Keratinocyte (primary cell): ENCODE measurements around the gene IL1RL1. TPM values are rescaled to one million over a fixed set of nuclear protein-coding genes. Genes with fewer than 3 reads are reported as not detected.

Experiments
- DNase-seq: peaks from one replicate; pipeline ENCODE4 v3.0.0-alpha.2; 2011; ENCODE audit warnings: low read depth, missing footprints, low spot score
- FAIRE-seq: peaks from 2 replicates; lab custom pipeline; 2011; peaks lifted over from hg19 to GRCh38; lab: Jason Lieb, UNC
- H2AFZ ChIP-seq: 2 replicates; pipeline ENCODE4 v1.6.0; 2012; ENCODE audit warnings: low read length, control low read depth, inconsistent platforms; ENCODE audit not compliant: control insufficient read depth
- H3K27ac ChIP-seq: 2 replicates; pipeline ENCODE4 v1.5.1; 2011; ENCODE audit warnings: low read length; ENCODE audit not compliant: control insufficient read depth, insufficient read depth
- H3K27me3 ChIP-seq: 3 replicates; pipeline ENCODE4 v1.6.0; 2011; ENCODE audit warnings: low read length; ENCODE audit not compliant: control insufficient read depth, insufficient read depth; ENCODE audit errors: extremely low read depth
- H3K36me3 ChIP-seq, 2 experiments: 2 replicates in 1 of 2; 3 replicates in 1 of 2; pipeline ENCODE4 v1.5.1; 2011; ENCODE audit warnings: low read length in 2 of 2, mild to moderate bottlenecking in 1 of 2; ENCODE audit not compliant: control insufficient read depth in 2 of 2, insufficient read depth in 2 of 2; ENCODE audit errors: extremely low read depth in 1 of 2
- H3K4me1 ChIP-seq: 3 replicates; pipeline ENCODE4 v1.5.1; 2011; ENCODE audit warnings: low read length; ENCODE audit not compliant: control insufficient read depth, insufficient read depth; ENCODE audit errors: extremely low read depth
- H3K4me2 ChIP-seq: 3 replicates; pipeline ENCODE4 v1.6.0; 2011; ENCODE audit warnings: low read depth, low read length; ENCODE audit not compliant: control insufficient read depth, insufficient read depth; ENCODE audit errors: extremely low read depth
- H3K4me3 ChIP-seq, 3 experiments: fragments of 200-600 bp in 1 of 3; sonication (generic) in 1 of 3; 2 replicates in 2 of 3; 3 replicates in 1 of 3; pipeline ENCODE4 v1.5.1; 2011 to 2016; ENCODE audit warnings: low read length in 3 of 3, mild to moderate bottlenecking in 3 of 3, control low read depth in 2 of 3, inconsistent platforms in 1 of 3, low read depth in 1 of 3, mixed read lengths in 1 of 3, mixed run types in 1 of 3, moderate library complexity in 1 of 3; ENCODE audit not compliant: control insufficient read depth in 2 of 3, insufficient read depth in 2 of 3; ENCODE audit errors: extremely low read depth in 1 of 3
- H3K79me2 ChIP-seq: 2 replicates; pipeline ENCODE4 v1.6.0; 2012; ENCODE audit warnings: low read length; ENCODE audit not compliant: control insufficient read depth, insufficient read depth
- H3K9ac ChIP-seq: 3 replicates; pipeline ENCODE4 v1.6.0; 2011; ENCODE audit warnings: low read length; ENCODE audit not compliant: control insufficient read depth, insufficient read depth; ENCODE audit errors: extremely low read depth
- H3K9me1 ChIP-seq: 3 replicates; pipeline ENCODE4 v1.6.0; 2011; ENCODE audit warnings: low read length; ENCODE audit not compliant: control insufficient read depth, insufficient read depth; ENCODE audit errors: extremely low read depth
- H3K9me3 ChIP-seq: 2 replicates; pipeline ENCODE4 v1.5.1; 2012; ENCODE audit warnings: low read depth, low read length; ENCODE audit not compliant: control insufficient read depth
- H4K20me1 ChIP-seq: 3 replicates; pipeline ENCODE4 v1.6.0; 2011; ENCODE audit warnings: low read length; ENCODE audit not compliant: control insufficient read depth, insufficient read depth; ENCODE audit errors: extremely low read depth
- CTCF ChIP-seq, 3 experiments: IDR thresholded peaks in 1 of 3; conservative IDR thresholded peaks in 1 of 3; optimal IDR thresholded peaks in 1 of 3; 2 replicates in 2 of 3; 3 replicates in 1 of 3; pipeline versions ENCODE3 to v1.5.1; 2011; ENCODE audit warnings: low read length in 3 of 3, mild to moderate bottlenecking in 3 of 3, moderate library complexity in 2 of 3, control low read depth in 1 of 3, inconsistent platforms in 1 of 3; ENCODE audit not compliant: insufficient read depth in 2 of 3; ENCODE audit errors: extremely low read depth in 1 of 3
- EZH2 ChIP-seq: IDR thresholded peaks from one replicate; pipeline ENCODE4 v1.6.1; 2012; ENCODE audit warnings: inconsistent platforms, mild to moderate bottlenecking, low read length, moderate library complexity
- dilution Hi-C: fragments of 300-500 bp; cut with MboI; formaldehyde crosslinking; loops from one replicate; pipeline ENCODE4 v1.7.0; 2020; ENCODE audit warnings: low sequenced_read_pairs; ENCODE audit not compliant: extremely low pct_ligation_motif_present
- polyA plus RNA-seq, 5 experiments: library from polyadenylated mRNA; depleted of rRNA in 3 of 5; stranded (reverse) in 3 of 5; stranded (forward) in 1 of 5; unstranded in 1 of 5; fragments of >200 nt; gene quantifications; 1 replicate in 1 of 5; 2 replicates in 3 of 5; 3 replicates in 1 of 5; pipeline versions ENCODE4 v1.2.1 to v1.2.3, GENCODE V29; 2011 to 2012; ENCODE audit warnings: missing spikeins in 2 of 5, low read depth in 1 of 5, low replicate concordance in 1 of 5

IL1RL1 gene
- polyA plus RNA-seq, 1 donor (not counting 4 experiments of a cell fraction or from before 2014, with no cell fraction given): 0.93 TPM

DNA sequence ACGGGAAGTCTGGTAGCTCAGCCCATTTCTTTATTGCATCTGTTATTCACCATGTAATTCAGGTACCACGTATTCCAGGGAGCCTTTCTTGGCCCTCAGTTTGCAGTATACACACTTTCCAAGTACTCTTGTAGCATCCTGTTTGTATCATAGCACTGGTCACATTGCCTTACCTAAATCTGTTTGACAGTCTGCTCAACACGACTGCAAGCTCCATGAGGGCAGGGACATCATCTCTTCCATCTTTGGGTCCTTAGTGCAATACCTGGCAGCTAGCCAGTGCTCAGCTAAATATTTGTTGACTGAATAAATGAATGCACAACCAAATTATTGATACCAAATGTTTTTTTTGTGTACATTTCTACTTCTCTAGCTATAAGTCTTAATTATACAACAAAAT is 33.0 kb downstream of the IL1RL1 start:
- no peaks in the 10 kb centered on the region for H4K20me1 ChIP-seq
- H3K9me3 ChIP-seq: no peaks in the 10 kb centered on the region
- H3K27me3 ChIP-seq: no peaks in the 10 kb centered on the region
- H3K4me1 ChIP-seq: no peaks in the 10 kb centered on the region
- no peak for TF ChIP-seq CTCF (optimal IDR thresholded peaks at IDR 0.05 in 1 of 3, IDR thresholded peaks at IDR 0.05 in 1 of 3, conservative IDR thresholded peaks at IDR 0.05 in 1 of 3; ENCODE audit: extremely low read depth in 1 of 3, insufficient read depth in 2 of 3, low read length in 3 of 3)
- TF ChIP-seq EZH2: no peak
- no peaks in the 10 kb centered on the region for H3K36me3 ChIP-seq
- FAIRE-seq (no peak), DNase-seq (no peak)
- no peak overlapping the region for H2AFZ ChIP-seq
- H3K4me2 ChIP-seq: no peak overlapping the region
- no peak overlapping the region for H3K9ac ChIP-seq
- H3K9me1 ChIP-seq: no peaks in the 10 kb centered on the region
- dilution Hi-C loops: no loop called here
- H3K79me2 ChIP-seq: no peaks in the 10 kb centered on the region
- H3K27ac ChIP-seq: no peak overlapping the region
- H3K4me3 ChIP-seq: no peak overlapping the region

GRCh38 chr2:102345329-102345920 is 34.1 kb downstream of the IL1RL1 start:
- dilution Hi-C loops: no loop called here
- Histone ChIP-seq H3K4me2 (no peak overlapping the region), H3K9me1 (no peaks in the 10 kb centered on the region), H4K20me1 (no peaks in the 10 kb centered on the region), H3K9me3 (no peaks in the 10 kb centered on the region), H2AFZ (no peak overlapping the region), H3K27me3 (no peaks in the 10 kb centered on the region), H3K4me3 (no peak overlapping the region), H3K27ac (no peak overlapping the region), H3K36me3 (no peaks in the 10 kb centered on the region), H3K9ac (no peak overlapping the region), H3K79me2 (no peaks in the 10 kb centered on the region), H3K4me1 (no peaks in the 10 kb centered on the region)
- FAIRE-seq: no peak
- TF ChIP-seq EZH2: no peak
- no peak for TF ChIP-seq CTCF (optimal IDR thresholded peaks at IDR 0.05 in 1 of 3, IDR thresholded peaks at IDR 0.05 in 1 of 3, conservative IDR thresholded peaks at IDR 0.05 in 1 of 3; ENCODE audit: extremely low read depth in 1 of 3, insufficient read depth in 2 of 3, low read length in 3 of 3)
- DNase-seq: no peak
